Activated T-helper 1 cell treated with anti-CD3 and anti-CD28 coated beads, Interleukin-2, amount 50 U/mL, for 16 hours (primary cell): ENCODE results near the gene ADAMTS19.
"Not testable (repeated sequence)": the region's sequence is repeated elsewhere in the genome, so short reads cannot be mapped to it uniquely, and the experiment has no call there.

Experiments used
- DNase-seq, 2 donors: peaks; one replicate each; pipeline ENCODE4 v3.0.0-alpha.2; 2020; ENCODE audit warnings: low read depth in 1 of 2, low spot score in 1 of 2

Gene ADAMTS19

DNA sequence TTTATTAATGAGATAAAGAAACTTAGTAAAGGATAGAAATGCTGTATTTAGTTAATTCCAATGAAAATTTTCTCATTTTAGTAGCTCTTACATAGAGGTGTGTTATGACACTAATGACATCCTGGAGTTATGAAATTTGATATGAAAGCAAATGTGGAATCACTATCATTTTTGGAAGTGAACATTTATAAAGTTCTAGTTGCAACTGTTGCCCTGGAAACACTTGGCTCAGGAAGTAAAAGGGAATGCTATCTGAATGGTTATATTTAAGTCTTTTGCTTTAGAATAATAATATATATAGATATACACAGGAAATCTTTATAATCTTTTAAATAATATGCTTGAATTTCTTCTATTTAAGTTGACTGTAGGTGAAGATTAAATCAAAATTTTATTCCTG is 16.7 kb downstream of the ADAMTS19 start:
- no peak for DNase-seq

DNA sequence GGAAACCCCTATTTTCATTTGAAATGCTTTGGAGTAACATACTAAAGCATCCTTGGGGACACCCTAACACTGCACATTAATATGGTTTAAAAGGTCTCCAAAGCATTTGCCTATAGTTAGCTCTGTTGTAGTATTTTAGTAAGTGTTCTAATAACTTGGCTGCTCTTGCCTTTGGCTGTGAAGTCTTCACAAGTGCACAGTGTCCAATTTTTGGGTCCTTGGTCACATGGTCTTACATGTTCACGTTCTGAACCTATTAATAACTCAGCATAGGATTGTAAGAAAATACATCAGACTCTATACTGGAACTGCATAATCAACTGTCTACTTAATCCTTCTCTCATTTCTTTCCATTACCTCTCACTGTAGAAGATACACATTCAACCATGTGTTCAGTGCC is 17.4 kb downstream of the ADAMTS19 start:
- no peak for DNase-seq

GRCh38 chr5:129481161-129481560 is 21.1 kb downstream of the ADAMTS19 start:
- DNase-seq, result no peak

GRCh38 chr5:129496421-129496820 is 36.3 kb downstream of the ADAMTS19 start:
- DNase-seq, result no peak

DNA sequence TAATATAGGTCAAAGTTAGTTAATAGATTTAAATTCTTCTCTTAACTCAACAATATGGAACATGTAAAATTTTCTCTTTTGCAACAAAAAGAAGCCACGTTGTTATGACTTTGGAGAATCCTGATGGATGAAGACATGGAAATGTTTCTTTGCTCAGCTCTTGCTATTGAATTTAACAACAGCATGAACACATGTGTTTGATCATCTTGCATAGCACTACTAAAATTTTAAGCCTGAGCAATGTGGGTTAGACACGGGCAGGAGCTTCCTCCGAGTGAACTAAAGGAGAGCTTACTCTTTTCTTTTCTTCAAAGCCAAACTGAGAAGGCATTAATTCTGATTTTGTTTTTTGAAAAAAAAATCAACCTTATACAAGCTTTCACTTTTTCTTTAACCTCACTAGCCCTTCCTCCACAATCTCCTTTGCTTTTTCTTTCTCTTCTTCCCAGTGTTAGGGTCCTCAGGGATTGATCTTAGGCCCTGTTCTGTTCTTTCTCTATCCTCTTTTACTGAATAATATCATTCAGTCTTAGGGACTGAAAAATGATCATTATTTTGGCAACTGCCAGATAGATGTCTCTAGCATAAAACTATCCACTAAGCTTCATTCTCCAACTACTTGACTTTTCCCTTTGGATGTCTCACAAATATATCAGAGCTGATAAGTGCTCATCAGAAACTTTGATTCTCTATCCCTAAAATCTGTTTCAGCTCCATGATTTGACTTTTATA is 36.9 kb downstream of the ADAMTS19 start:
- no peak for DNase-seq

GRCh38 chr5:129499208-129499852 is 39.2 kb downstream of the ADAMTS19 start:
- no peak for DNase-seq

DNA sequence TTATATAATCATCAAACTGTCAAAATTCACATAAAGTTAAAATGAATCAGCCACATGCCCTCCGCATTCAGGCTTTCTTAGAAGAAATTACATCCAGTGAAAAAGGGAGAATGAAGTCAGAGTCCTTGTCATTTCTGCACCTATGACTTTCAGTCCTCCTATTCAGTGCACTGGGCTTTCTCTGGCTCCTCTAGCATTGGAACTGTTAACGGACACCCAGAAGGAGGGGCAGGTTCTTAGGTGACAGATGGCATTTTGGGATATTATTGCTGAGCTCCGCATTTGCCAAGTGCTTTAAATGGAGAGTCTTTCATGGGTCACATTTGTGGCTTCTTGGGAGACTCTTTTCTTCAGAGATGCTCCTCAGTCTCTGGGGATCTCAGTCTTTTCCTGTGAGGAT is 40.0 kb downstream of the ADAMTS19 start:
- DNase-seq, result no peak

GRCh38 chr5:129506086-129506485 is 46.0 kb downstream of the ADAMTS19 start:
- no peak for DNase-seq

DNA sequence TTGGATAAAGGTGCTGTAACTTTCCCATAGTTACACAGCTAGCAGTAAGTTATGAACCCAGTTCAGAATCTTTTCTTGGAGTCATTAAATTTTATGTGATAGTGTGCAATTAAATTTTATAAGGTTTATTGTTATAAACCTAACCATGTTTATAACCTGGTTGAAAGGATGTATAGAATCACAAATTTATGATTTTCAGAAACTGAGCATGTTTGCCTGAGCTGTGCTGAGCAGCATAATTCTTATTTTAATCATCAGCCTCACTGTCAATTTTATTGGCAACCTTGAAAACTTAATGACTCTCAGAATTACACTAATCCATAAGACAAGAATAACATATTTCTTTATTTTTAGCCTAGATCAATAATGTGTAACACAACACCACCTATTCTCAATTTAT is 46.9 kb downstream of the ADAMTS19 start:
- no peak for DNase-seq

GRCh38 chr5:129507527-129507926 is 47.4 kb downstream of the ADAMTS19 start:
- DNase-seq, result no peak

GRCh38 chr5:129508606-129509005 is 48.5 kb downstream of the ADAMTS19 start:
- no peak for DNase-seq

DNA sequence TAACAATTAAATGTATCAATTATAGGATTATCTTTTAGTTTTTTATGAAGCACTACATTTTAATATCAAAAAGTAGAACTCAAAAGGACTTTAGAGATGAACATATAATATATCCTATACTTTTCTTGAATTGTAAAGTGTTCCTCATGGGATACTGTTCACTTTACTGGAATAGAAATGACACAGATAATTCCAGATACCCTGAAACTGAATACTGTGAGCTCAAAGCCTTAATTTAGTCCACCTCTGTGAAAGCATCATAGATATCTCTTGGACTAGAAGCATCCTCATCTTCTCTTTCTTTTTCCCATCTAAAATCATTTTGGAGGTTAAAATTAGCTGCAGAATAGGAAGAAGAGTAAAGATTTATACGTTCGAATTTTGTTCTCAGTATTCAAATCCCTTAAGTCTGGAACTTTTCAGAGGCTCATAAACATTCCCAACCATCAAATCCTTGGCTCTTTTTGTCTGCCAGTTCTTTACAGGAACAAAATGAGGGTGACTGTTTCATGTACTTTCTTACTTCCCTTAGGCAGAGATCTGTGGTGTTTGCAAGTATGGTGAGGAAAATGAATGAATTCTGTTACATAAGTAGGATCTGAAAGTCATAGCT is 49.4 kb downstream of the ADAMTS19 start:
- DNase-seq, result no peak

- DNase-seq, result no peak
Observed at GRCh38 chr5:129511291-129511690, 51.2 kb downstream of the ADAMTS19 start.

- DNase-seq, result no peak
Observed at GRCh38 chr5:129541051-129541450, 81.0 kb downstream of the ADAMTS19 start.

- DNase-seq, result no peak
Observed at GRCh38 chr5:129541648-129542251, 81.7 kb downstream of the ADAMTS19 start.

GRCh38 chr5:129547137-129547536 is 87.0 kb downstream of the ADAMTS19 start:
- no peak for DNase-seq

- no peak for DNase-seq
Observed at GRCh38 chr5:129554134-129554904, 94.2 kb downstream of the ADAMTS19 start.

- DNase-seq, result no peak
Observed at GRCh38 chr5:129563585-129563984, 103.5 kb downstream of the ADAMTS19 start.

DNA sequence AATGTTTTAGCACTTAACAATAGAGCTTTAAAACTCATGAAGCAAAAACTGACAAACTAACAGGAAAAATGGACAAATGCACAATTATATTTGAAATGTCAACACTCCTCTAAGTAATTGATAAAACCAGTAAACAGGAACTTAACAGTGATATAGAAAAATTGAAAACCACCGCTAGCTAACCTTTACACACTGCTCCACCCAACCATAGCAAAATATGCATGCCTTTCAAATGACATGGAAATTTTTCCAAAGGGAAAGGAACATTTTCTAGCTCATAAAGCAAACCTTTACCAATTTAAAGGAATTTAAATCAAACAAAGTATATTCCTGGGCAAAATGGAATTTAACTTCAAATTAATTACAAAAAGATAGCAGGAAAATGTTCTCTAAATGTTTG is 109.2 kb downstream of the ADAMTS19 start:
- no peak for DNase-seq

DNA sequence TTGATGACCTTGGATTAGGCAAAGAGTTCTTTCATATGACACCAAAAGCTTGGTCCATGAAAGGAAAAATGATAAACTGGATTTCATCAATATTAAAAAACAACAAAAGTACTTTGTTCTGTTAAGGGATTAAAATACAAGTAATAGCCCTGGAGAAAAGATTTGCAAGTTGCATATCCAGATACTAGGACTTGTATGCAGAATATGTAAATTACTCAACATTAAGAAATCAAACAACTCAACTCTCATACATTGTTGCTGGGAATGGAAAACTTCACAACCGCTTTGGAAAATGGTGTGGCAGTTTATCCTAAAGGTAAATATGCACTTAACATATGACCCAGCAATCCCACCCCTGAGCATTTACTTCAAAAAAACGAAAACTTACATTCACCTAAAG is 112.0 kb downstream of the ADAMTS19 start:
- DNase-seq, result no peak

DNA sequence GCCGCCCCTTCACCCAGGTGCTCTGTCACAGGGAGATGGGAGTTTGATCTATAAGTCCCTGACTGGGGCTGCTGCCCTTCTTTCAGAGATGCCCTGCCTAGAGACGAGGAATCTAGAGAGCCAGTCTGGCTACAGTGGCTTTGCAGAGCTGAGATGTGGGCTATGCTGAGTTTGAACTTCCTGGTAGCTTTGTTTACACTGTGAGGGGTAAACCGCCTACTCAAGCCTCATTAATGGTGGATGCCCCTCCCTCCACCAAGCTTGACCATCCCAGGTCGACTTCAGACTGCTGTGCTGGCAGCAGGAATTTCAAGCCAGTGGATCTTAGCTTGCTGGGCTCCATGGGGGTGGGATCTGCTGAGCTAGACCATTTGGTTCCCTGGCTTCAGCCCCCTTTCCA is 124.4 kb downstream of the ADAMTS19 start:
- not testable (repeated sequence) for DNase-seq
